Liver (tissue), 9 donors: Measurements from ENCODE around the gene AADACL3. TPM values are rescaled to one million over a fixed set of nuclear protein-coding genes. Genes with fewer than 3 reads are reported as not detected.

Source experiments
- DNase-seq: peaks from one replicate; pipeline ENCODE4 v3.0.0-alpha.2; 2017; ENCODE audit warnings: low spot score
- H3K27ac ChIP-seq, 2 donors: one replicate each; pipeline ENCODE4 v1.7.0; 2013; ENCODE audit warnings: inconsistent platforms in 2 of 2, low read length in 2 of 2, control low read depth in 1 of 2, low read depth in 1 of 2, mild to moderate bottlenecking in 1 of 2
- H3K27me3 ChIP-seq, 4 donors: one replicate each; pipeline versions ENCODE4 v1.6.1 to v1.7.0; 2013; ENCODE audit warnings: low read length in 3 of 4, inconsistent platforms in 1 of 4, mild to moderate bottlenecking in 1 of 4, moderate library complexity in 1 of 4; ENCODE audit not compliant: control insufficient read depth in 4 of 4, insufficient read depth in 4 of 4
- H3K36me3 ChIP-seq, 4 donors: one replicate each; pipeline versions ENCODE4 v1.6.1 to v1.7.0; 2013; ENCODE audit warnings: low read length in 3 of 4, mild to moderate bottlenecking in 3 of 4, low read depth in 1 of 4, moderate library complexity in 1 of 4; ENCODE audit not compliant: control insufficient read depth in 4 of 4, insufficient read depth in 3 of 4
- H3K4me1 ChIP-seq, 4 donors: one replicate each; pipeline versions ENCODE4 v1.6.1 to v1.7.0; 2013; ENCODE audit warnings: low read length in 3 of 4, mild to moderate bottlenecking in 3 of 4, moderate library complexity in 1 of 4; ENCODE audit not compliant: control insufficient read depth in 4 of 4, insufficient read depth in 4 of 4
- H3K4me3 ChIP-seq, 3 donors: one replicate each; pipeline versions ENCODE4 v1.6.1 to v1.7.0; 2013; ENCODE audit warnings: low read length in 3 of 3, control low read depth in 1 of 3, low read depth in 1 of 3, mild to moderate bottlenecking in 1 of 3
- H3K9ac ChIP-seq, 2 donors: one replicate each; pipeline ENCODE4 v1.7.0; 2013; ENCODE audit warnings: low read length in 2 of 2, mild to moderate bottlenecking in 2 of 2, moderate library complexity in 2 of 2, control low read depth in 1 of 2, low read depth in 1 of 2
- H3K9me3 ChIP-seq, 4 donors: one replicate each; pipeline versions ENCODE4 v1.6.1 to v1.7.0; 2013; ENCODE audit warnings: low read length in 3 of 4; ENCODE audit not compliant: control insufficient read depth in 4 of 4
- EGR1 ChIP-seq, 2 donors: IDR thresholded peaks; 2 replicates each; pipeline ENCODE4 v1.6.1; 2016 to 2018; ENCODE audit warnings: antibody characterized with exemption in 2 of 2, low read depth in 2 of 2
- FOXA1 ChIP-seq: IDR thresholded peaks from 2 replicates; pipeline ENCODE4 v1.6.1; 2016; ENCODE audit warnings: antibody characterized with exemption
- FOXA2 ChIP-seq: IDR thresholded peaks from 2 replicates; pipeline ENCODE4 v1.6.1; 2016; ENCODE audit warnings: antibody characterized with exemption
- JUND ChIP-seq, 2 donors: IDR thresholded peaks; 2 replicates each; pipeline ENCODE4 v1.6.1; 2016; ENCODE audit warnings: antibody characterized with exemption in 2 of 2
- RXRA ChIP-seq, 2 donors: IDR thresholded peaks; 2 replicates each; pipeline ENCODE4 v1.6.1; 2017 to 2018; ENCODE audit warnings: antibody characterized with exemption in 2 of 2, mild to moderate bottlenecking in 1 of 2
- SP1 ChIP-seq: IDR thresholded peaks from 2 replicates; pipeline ENCODE4 v1.6.1; 2018; ENCODE audit warnings: antibody characterized with exemption, mild to moderate bottlenecking
- YY1 ChIP-seq: IDR thresholded peaks from 2 replicates; pipeline ENCODE4 v1.6.1; 2016; ENCODE audit warnings: antibody characterized with exemption, mild to moderate bottlenecking
- WGBS: extraction: QIAGEN DNeasy Blood & Tissue Kit; methylation state at CpG from one replicate; pipeline ENCODE4 v1.1.7; 2013; 5-methylcytosine and 5-hydroxymethylcytosine counted together
- polyA plus RNA-seq, 2 donors: library from polyadenylated mRNA; stranded (reverse) in 1 of 2; unstranded in 1 of 2; fragments of 200-250 nt in 1 of 2; fragments of >200 nt in 1 of 2; fragmentation: Nextera tagmentation in 1 of 2; extraction: Ambion mirVana in 1 of 2; gene quantifications; one replicate each; pipeline versions ENCODE4 v1.2.1 to v1.2.3, GENCODE V29; 2013 to 2015
- total RNA-seq, 2 donors: library from RNA; depleted of rRNA; stranded (reverse); fragments of >200 nt; gene quantifications; one replicate each; pipeline ENCODE4 v1.2.3, GENCODE V29; 2014
- TF ChIP-seq, protein P1 (sequence below): IDR thresholded peaks from 2 replicates; pipeline ENCODE4 v1.6.1; 2016; ENCODE audit warnings: antibody characterized with exemption
- TF ChIP-seq, protein P2 (sequence below): IDR thresholded peaks from 2 replicates; pipeline ENCODE4 v1.6.1; 2016; ENCODE audit warnings: antibody characterized with exemption
- TF ChIP-seq, protein P3 (sequence below): IDR thresholded peaks from 2 replicates; pipeline ENCODE4 v1.6.1; 2016; ENCODE audit warnings: antibody characterized with exemption
- TF ChIP-seq, protein P4 (sequence below): IDR thresholded peaks from 2 replicates; pipeline ENCODE4 v1.6.1; 2016; ENCODE audit warnings: antibody characterized with exemption, mild to moderate bottlenecking
- donor health status: healthy.
- donor health status: healthy.
- donor health status: healthy.
- donor health status: healthy.
- donor health status: healthy.

AADACL3 gene
- total and polyA plus RNA-seq, 4 donors = not detected

- H3K9ac ChIP-seq = no peak overlapping the region
- TF ChIP-seq FOXA1 (no peak), JUND (IDR thresholded peaks at IDR 0.05) (no peak), EGR1 (IDR thresholded peaks at IDR 0.05; ENCODE audit: low read depth in 2 of 2) (no peak)
- TF ChIP-seq, protein P1, sequence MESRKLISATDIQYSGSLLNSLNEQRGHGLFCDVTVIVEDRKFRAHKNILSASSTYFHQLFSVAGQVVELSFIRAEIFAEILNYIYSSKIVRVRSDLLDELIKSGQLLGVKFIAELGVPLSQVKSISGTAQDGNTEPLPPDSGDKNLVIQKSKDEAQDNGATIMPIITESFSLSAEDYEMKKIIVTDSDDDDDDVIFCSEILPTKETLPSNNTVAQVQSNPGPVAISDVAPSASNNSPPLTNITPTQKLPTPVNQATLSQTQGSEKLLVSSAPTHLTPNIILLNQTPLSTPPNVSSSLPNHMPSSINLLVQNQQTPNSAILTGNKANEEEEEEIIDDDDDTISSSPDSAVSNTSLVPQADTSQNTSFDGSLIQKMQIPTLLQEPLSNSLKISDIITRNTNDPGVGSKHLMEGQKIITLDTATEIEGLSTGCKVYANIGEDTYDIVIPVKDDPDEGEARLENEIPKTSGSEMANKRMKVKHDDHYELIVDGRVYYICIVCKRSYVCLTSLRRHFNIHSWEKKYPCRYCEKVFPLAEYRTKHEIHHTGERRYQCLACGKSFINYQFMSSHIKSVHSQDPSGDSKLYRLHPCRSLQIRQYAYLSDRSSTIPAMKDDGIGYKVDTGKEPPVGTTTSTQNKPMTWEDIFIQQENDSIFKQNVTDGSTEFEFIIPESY = no peak
- H3K36me3 ChIP-seq = no peaks in the 10 kb centered on the region
- DNase-seq = no peak
- H3K27me3 ChIP-seq = peaks cover 0 to 5% (median 0%) of the 10 kb centered on the region in 4 donors
- no peak overlapping the region for H3K4me3 ChIP-seq
- no peak overlapping the region for H3K27ac ChIP-seq
- H3K4me1 ChIP-seq = no peaks in the 10 kb centered on the region
- WGBS = 53% methylated on average over 7 of the region's 7 CpGs
- no peaks in the 10 kb centered on the region for H3K9me3 ChIP-seq
These were observed 54.1 kb downstream of the AADACL3 start for GRCh38 chr1:12769976-12770505.

GRCh38 chr1:12770620-12771019 is 54.7 kb downstream of the AADACL3 start:
- H3K27me3 ChIP-seq = peaks cover 0 to 5% (median 0%) of the 10 kb centered on the region in 4 donors
- H3K4me3 ChIP-seq = no peak overlapping the region
- no peaks in the 10 kb centered on the region for H3K9me3 ChIP-seq
- WGBS = 83% methylated on average over 2 of the region's 2 CpGs
- TF ChIP-seq EGR1 (IDR thresholded peaks at IDR 0.05; ENCODE audit: low read depth in 2 of 2) = no peak
- TF ChIP-seq FOXA2 = no peak
- TF ChIP-seq, protein P2, sequence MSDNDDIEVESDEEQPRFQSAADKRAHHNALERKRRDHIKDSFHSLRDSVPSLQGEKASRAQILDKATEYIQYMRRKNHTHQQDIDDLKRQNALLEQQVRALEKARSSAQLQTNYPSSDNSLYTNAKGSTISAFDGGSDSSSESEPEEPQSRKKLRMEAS = no peak
- TF ChIP-seq, protein P3, sequence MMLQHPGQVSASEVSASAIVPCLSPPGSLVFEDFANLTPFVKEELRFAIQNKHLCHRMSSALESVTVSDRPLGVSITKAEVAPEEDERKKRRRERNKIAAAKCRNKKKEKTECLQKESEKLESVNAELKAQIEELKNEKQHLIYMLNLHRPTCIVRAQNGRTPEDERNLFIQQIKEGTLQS = no peak
- no peak for TF ChIP-seq YY1
- no peak for TF ChIP-seq RXRA (IDR thresholded peaks at IDR 0.05)
- TF ChIP-seq, protein P4, sequence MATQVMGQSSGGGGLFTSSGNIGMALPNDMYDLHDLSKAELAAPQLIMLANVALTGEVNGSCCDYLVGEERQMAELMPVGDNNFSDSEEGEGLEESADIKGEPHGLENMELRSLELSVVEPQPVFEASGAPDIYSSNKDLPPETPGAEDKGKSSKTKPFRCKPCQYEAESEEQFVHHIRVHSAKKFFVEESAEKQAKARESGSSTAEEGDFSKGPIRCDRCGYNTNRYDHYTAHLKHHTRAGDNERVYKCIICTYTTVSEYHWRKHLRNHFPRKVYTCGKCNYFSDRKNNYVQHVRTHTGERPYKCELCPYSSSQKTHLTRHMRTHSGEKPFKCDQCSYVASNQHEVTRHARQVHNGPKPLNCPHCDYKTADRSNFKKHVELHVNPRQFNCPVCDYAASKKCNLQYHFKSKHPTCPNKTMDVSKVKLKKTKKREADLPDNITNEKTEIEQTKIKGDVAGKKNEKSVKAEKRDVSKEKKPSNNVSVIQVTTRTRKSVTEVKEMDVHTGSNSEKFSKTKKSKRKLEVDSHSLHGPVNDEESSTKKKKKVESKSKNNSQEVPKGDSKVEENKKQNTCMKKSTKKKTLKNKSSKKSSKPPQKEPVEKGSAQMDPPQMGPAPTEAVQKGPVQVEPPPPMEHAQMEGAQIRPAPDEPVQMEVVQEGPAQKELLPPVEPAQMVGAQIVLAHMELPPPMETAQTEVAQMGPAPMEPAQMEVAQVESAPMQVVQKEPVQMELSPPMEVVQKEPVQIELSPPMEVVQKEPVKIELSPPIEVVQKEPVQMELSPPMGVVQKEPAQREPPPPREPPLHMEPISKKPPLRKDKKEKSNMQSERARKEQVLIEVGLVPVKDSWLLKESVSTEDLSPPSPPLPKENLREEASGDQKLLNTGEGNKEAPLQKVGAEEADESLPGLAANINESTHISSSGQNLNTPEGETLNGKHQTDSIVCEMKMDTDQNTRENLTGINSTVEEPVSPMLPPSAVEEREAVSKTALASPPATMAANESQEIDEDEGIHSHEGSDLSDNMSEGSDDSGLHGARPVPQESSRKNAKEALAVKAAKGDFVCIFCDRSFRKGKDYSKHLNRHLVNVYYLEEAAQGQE = no peak
- TF ChIP-seq SP1 = no peak
- H3K9ac ChIP-seq = no peak overlapping the region
- H3K27ac ChIP-seq = no peak overlapping the region
- H3K4me1 ChIP-seq = no peaks in the 10 kb centered on the region
- H3K36me3 ChIP-seq = no peaks in the 10 kb centered on the region
- no peak for DNase-seq

DNA sequence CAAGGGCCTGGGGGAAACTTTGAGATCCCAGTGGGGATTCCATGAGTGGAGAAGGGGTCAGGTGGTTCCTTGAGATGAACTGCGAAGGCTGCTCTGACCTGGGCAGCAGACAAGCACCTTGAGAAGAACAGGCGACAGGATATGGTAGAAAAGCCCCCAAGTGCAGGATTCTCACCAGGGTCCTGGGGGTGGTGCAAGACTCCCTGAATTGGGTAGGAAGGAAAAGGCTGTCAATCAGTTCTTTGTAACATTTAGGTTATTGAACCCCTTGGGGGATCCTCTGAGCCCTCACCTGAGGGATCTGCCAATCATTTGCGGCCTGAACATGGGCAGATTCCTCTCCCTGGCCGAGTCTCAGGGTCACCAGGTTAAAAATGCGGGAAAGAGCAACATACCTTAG is 55.3 kb downstream of the AADACL3 start:
- Histone ChIP-seq H3K9me3 (no peaks in the 10 kb centered on the region), H3K4me3 (no peak overlapping the region), H3K36me3 (no peaks in the 10 kb centered on the region), H3K27me3 (peaks cover 0 to 8% (median 0%) of the 10 kb centered on the region in 4 donors), H3K4me1 (no peaks in the 10 kb centered on the region), H3K9ac (no peak overlapping the region), H3K27ac (no peak overlapping the region)
- no peak for DNase-seq
- no peak for TF ChIP-seq RXRA (IDR thresholded peaks at IDR 0.05)
- TF ChIP-seq, protein P1 = no peak
- TF ChIP-seq, protein P2 = no peak
- 61% methylated on average over 5 of the region's 5 CpGs for WGBS
